Measurements from ENCODE around the gene ERV3-1. TPM values are rescaled to one million over a fixed set of nuclear protein-coding genes. Genes with fewer than 3 reads are reported as not detected.

ERV3-1 gene
- total and polyA plus RNA-seq, 9 of the 15 experiments (the other 6 are each of a cell fraction or from before 2014, with no cell fraction given), result 10.2 to 30.0 (median 22.0) TPM

GRCh38 chr7:64946772-64947171, 59.7 kb downstream of the ERV3-1 start:
- CTCF ChIA-PET (ENCODE audit: low intra/inter-chr PET ratio), result no interaction called here
- peak; percentile 10; the same call in 1 of the 3 replicates for ATAC-seq
- H3K27me3 ChIP-seq (ENCODE audit: control insufficient read depth in 2 of 2, insufficient read depth in 2 of 2, low read length in 2 of 2), result no peaks in the 10 kb centered on the region
- no TSS peak for BruUV-seq (replicated peaks)
- no peaks in the 10 kb centered on the region for H3K36me3 ChIP-seq (ENCODE audit: control insufficient read depth, insufficient read depth, low read length)
- no peak overlapping the region for H3K9ac ChIP-seq (ENCODE audit: insufficient read depth in 1 of 2, low read depth in 2 of 2, low read length in 2 of 2)
- peaks cover 21 to 41% of the 10 kb centered on the region in 2 experiments for H3K4me1 ChIP-seq (replicated peaks in 1 of 2; ENCODE audit: control insufficient read depth in 2 of 2, insufficient read depth in 2 of 2, low read length in 2 of 2)
- H3K79me2 ChIP-seq (ENCODE audit: control insufficient read depth, insufficient read depth, low read length), result no peaks in the 10 kb centered on the region
- peak in 1 of 4 experiments; percentile 40 for DNase-seq (ENCODE audit: extremely low read depth in 1 of 4, low spot score in 3 of 4)
- no peak overlapping the region; the same call in 2 of the 3 replicates for H3K27ac ChIP-seq (ENCODE audit: extremely low read depth, low read depth, low read length)
- TF ChIP-seq CTCF (IDR thresholded peaks at IDR 0.05 in 2 of 3, conservative IDR thresholded peaks at IDR 0.05 in 1 of 3; ENCODE audit: insufficient read depth in 2 of 3, low read depth in 1 of 3, low read length in 3 of 3), result peak; percentile 14 to 37 (median 21); a peak in 3 of 6 replicates
- peak in 1 of 2 experiments; percentile 30; a peak in 2 of 4 replicates for TF ChIP-seq RAD21 (CRISPR knock-in tag; conservative IDR thresholded peaks at IDR 0.05 in 1 of 2, IDR thresholded peaks at IDR 0.05 in 1 of 2)
- TF ChIP-seq ZBTB1 (CRISPR knock-in tag; IDR thresholded peaks at IDR 0.05; ENCODE audit: borderline replicate concordance, low read depth), result no peak
- TF ChIP-seq ZNF263 (CRISPR knock-in tag; IDR thresholded peaks at IDR 0.05; ENCODE audit: borderline replicate concordance), result peak; percentile 29; the same call in 1 of the 2 replicates
- no peak for TF ChIP-seq ZNF668 (CRISPR knock-in tag; IDR thresholded peaks at IDR 0.05)
- no peak overlapping the region for H2AFZ ChIP-seq (ENCODE audit: low read depth, low read length)
- H3K4me3 ChIP-seq, result no peak overlapping the region
- 89% methylated on average over 5 of the region's 5 CpGs for WGBS (ENCODE audit: insufficient coverage, low coverage, missing lambda C conversion rate)
- POLR2A ChIA-PET, result no interaction called here
- FAIRE-seq, result no peak
- intact Hi-C loops (cut with micrococcal nuclease) (loop anchor here (5.0 kb wide), 2 partner anchors 44 to 309 kb away; partner anchors contain the start of gene ZNF273), in situ Hi-C loops (cut with MboI) (loop anchor here (5.0 kb wide), 1 partner anchor 276 kb away; no protein-coding TSS in a partner anchor)
- no peaks in the 10 kb centered on the region for H4K20me1 ChIP-seq (replicated peaks; ENCODE audit: control insufficient read depth, insufficient read depth, low read length)
- H3K9me3 ChIP-seq (replicated peaks; ENCODE audit: control insufficient read depth, insufficient read depth, low read depth, low read length), result peaks cover 26% of the 10 kb centered on the region
- H3K9me1 ChIP-seq (ENCODE audit: control insufficient read depth, insufficient read depth, low read length), result peaks cover 5% of the 10 kb centered on the region
- no peak overlapping the region for H3K4me2 ChIP-seq (ENCODE audit: insufficient read depth, low read length)

All from K562 (cell line).